Epithelial cell of proximal tubule (primary cell): ENCODE data around the gene GUCD1. TPM values are rescaled to one million over a fixed set of nuclear protein-coding genes. Genes with fewer than 3 reads are reported as not detected.
"Not testable (repeated sequence)": the region's sequence is repeated elsewhere in the genome, so short reads cannot be mapped to it uniquely, and the experiment has no call there.

Experiments
- DNase-seq: peaks from one replicate; pipeline ENCODE4 v3.0.0-alpha.2; 2011; ENCODE audit warnings: low read depth
- H3K4me3 ChIP-seq: 2 replicates; pipeline ENCODE4 v1.5.1; 2011; ENCODE audit warnings: low read depth, mild to moderate bottlenecking, low read length
- CTCF ChIP-seq: conservative IDR thresholded peaks from 2 replicates; pipeline ENCODE4 v1.5.1; 2012; ENCODE audit warnings: low read depth, mild to moderate bottlenecking, low read length
- total RNA-seq: library from RNA; depleted of rRNA; stranded (reverse); fragments of >200 nt; gene quantifications from 2 replicates; pipeline ENCODE4 v1.2.3, GENCODE V29; 2015

The GUCD1 gene
- total RNA-seq, 1 donor from 2014 or later: 102 TPM

- no peak for DNase-seq
- no peak overlapping the region for H3K4me3 ChIP-seq
- no peak for TF ChIP-seq CTCF
These were observed 40.9 kb upstream of the GUCD1 start for GRCh38 chr22:24595863-24596262.

DNA sequence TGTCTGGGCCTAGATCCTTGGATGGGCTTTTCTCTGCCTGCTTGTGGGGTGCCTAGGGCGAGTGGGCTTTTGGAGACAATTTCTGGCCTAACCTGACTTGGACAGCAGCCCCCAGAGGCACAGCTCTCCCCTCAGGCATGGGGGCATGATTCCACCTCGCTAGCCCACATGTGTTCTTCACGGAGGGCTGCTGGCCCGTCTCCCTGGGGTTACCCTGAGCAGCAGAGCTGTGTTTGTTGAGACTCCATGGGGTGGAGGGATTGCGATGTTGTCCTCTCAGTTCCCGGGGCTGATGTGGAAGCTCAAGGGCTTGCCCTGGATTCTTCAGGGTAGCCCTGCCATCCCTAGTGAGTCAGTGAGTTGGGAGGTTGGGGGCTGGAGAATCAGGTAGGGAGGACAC is 40.3 kb upstream of the GUCD1 start:
- no peak overlapping the region for H3K4me3 ChIP-seq
- DNase-seq: no peak
- no peak for TF ChIP-seq CTCF

GRCh38 chr22:24594569-24595120 is 39.7 kb upstream of the GUCD1 start:
- H3K4me3 ChIP-seq: no peak overlapping the region
- TF ChIP-seq CTCF: no peak
- no peak for DNase-seq

DNA sequence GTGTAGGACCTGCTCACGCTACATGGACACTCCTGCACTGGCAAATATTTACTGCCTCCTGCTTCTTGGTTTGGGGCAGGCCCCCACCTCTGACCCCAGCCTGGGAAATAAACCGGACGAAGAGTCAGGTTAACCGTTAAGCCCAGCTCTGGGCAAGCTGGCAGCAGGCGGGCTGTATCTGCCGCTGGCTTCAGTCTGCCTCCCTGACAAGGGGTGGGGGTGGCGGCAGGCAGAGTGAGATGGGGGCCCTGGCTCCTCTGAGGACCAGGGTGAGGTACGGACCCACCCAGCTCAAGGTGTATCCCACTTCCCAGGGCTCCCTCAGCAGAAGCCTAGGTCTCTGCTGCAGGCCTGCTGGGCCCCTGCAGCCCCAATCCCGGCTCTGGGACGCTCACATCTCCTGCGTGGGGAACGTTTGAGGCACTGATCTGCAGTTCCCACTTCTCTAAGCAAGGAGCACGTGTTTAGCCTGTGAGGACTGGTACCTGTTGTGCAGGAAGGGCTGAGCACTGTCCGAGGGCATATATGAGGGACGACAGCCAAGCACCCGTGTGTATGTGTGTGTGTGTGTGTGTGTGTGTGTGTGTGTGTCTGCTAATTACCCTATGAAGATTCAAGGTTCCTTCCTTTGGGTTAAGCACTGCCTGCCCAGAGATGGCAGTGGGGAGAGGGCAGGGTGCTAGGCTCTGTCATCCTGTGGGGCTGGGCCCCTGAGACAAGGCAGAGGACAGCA is 39.1 kb upstream of the GUCD1 start:
- no peak for DNase-seq
- peak overlapping the region; percentile 69 for H3K4me3 ChIP-seq
- no peak for TF ChIP-seq CTCF

DNA sequence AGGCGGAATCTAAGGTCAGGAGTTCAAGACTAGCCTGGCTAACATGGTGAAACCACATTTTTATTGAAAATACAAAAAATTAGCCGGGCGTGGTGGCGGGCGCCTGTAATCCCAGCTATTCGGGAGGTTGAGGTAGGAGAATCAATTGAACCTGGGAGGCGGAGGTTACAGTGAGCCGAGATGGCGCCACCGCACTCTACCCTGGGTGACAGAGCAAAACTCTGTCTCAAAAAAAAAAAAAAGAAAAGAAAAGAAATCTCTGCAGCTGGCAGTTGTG is 38.6 kb upstream of the GUCD1 start:
- peak overlapping the region; percentile 69 for H3K4me3 ChIP-seq
- DNase-seq: not testable (repeated sequence)

GRCh38 chr22:24592851-24593558 is 38.1 kb upstream of the GUCD1 start, which contains the start of gene LRRC75B:
TSS of gene LRRC75B (minus strand) at chr22:24593073. CDS start at chr22:24593039, 34 bp downstream.
- DNase-seq: no peak
- no peak for TF ChIP-seq CTCF
- peak within 1 kb of the TSS; percentile 69 for H3K4me3 ChIP-seq

- DNase-seq: no peak
These were observed 37.3 kb upstream of the GUCD1 start for GRCh38 chr22:24592058-24592850.

More at GRCh38 chr22:24592058-24592850, 37.3 kb upstream of the GUCD1 start:
- TF ChIP-seq CTCF: no peak
- H3K4me3 ChIP-seq: peak overlapping the region; percentile 69
